HuH-7.5 (cell line): ENCODE data around the gene SV2B.
"Not testable (repeated sequence)": the region's sequence is repeated elsewhere in the genome, so short reads cannot be mapped to it uniquely, and the experiment has no call there.

Experiments used
- DNase-seq: peaks from one replicate; pipeline ENCODE4 v3.0.0; 2011; ENCODE audit warnings: low spot score

The SV2B gene, protein sequence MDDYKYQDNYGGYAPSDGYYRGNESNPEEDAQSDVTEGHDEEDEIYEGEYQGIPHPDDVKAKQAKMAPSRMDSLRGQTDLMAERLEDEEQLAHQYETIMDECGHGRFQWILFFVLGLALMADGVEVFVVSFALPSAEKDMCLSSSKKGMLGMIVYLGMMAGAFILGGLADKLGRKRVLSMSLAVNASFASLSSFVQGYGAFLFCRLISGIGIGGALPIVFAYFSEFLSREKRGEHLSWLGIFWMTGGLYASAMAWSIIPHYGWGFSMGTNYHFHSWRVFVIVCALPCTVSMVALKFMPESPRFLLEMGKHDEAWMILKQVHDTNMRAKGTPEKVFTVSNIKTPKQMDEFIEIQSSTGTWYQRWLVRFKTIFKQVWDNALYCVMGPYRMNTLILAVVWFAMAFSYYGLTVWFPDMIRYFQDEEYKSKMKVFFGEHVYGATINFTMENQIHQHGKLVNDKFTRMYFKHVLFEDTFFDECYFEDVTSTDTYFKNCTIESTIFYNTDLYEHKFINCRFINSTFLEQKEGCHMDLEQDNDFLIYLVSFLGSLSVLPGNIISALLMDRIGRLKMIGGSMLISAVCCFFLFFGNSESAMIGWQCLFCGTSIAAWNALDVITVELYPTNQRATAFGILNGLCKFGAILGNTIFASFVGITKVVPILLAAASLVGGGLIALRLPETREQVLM

DNA sequence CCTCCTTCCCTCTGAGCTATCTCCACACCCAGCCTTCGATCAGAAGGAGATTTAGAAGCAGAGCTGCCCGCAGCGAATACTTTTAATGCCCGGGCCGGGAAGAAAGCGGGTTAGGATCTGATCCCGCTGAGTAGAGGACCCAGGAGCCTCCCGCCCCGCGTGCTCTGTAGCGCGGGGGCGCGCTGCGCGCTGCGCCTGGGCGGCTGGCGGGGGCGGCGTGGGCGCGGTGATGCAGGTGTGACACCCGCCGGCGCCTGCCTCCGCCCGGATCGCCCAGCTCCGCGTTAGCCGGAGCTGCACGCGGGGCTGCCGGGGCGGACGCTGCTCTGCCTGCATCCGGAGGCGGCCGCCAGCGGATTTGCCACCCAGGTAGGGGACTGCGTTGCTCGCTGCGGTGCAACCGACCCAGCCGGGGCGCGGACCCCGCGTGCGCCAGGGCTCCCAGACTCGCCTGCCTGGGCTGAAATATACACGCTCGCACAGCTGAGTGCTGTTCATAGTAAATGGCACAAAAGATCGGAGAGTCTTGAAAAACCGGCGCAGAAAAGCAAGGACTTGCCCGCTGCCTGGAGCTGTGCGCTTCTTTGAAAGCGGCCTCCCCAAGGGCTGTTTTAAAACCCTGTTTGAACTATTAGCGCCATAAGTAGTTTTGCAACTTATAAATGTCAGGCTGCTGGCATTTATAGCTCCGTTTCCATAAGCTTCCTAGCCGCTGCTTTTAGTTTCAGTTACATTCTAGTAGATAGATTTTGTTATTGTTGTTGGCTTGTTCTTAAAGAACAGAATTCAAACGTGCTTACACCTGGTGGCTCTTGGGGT lies at the start of gene SV2B:
SV2B (plus strand) TSS at position 263 of the 819 bp plus-strand sequence. CDS start 126,007 bp downstream, outside the sequence.
- DNase-seq: no peak

GRCh38 chr15:91051248-91051647 lies 48.8 kb upstream of the SV2B start:
- DNase-seq: no peak

- DNase-seq: no peak
Measured at GRCh38 chr15:91054816-91055215, 45.2 kb upstream of the SV2B start.

DNA sequence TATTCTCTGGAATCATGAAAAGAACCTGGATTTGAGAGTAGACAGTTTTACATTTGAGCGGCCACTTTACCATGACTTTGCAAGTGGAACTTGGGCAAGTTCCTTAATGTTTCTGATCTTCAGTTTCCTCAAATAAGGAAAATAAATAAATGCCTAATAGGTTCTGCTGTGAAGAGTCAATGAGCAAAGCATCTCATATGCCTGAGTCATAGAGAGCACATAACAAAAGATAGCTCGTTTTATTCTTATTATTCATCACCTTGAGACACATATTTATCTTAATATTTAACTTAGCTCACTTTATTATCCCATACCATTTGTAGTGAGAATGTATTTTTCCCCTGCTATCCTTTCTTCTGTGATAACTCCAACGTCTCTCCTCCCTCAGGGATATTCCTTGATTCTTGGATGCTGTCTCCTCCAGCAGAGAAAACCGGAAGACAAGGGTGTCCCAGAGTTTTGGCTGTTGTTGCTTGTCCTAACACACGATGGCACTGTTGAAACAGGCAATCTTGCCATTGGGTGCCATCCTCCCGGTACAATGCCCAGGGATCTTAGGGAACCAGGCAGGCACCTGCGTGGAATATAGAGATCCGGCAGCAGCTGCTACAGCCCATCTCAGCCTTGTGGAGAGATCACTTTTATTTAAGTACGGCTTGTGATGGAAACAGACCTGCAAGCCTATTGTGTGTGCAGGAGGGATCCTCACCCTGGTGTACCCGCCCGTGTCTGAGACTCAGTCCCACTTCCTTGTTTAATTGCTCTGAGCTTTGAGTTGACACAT lies 44.3 kb upstream of the SV2B start:
- peak; percentile 68 for DNase-seq

DNA sequence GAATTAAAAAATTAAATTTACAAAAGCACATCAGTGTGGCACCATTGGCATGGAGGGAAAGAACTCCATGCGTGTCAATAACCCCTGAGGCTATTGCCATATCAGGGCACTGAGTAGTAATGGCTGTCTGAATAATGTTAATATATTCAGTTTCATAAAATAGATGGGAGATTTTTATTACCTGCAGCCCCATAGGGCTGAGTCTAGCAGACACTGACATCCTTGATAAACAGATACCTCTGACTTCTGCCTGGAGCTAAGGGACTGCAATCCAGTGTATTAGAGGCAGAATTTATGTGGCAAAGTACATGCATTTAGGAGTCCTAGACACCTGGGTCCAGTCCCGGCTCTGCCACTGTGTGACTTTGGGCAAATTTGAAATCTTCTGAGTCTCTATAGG lies 38.8 kb upstream of the SV2B start:
- no peak for DNase-seq

- no peak for DNase-seq
Measured at GRCh38 chr15:91061997-91062396, 38.1 kb upstream of the SV2B start.

DNA sequence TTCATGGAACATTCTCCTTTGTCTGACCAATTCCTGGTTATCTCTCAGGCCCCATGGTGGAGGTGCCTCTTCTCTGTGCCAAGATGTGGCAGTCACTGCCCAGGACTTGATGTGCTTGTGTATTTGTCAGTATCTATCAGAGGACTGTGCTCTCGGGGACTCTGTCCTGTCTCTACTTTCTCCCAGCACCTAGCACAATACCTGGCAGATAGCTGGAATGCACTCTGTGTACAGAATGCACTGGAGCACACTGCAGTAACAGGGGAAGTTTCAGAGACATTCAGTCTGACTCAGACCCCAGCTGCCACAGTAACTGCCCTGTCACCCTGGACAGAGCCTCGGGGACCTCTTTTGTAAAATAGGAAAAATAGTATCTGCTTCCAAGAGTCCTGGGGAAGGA lies 34.6 kb upstream of the SV2B start:
- DNase-seq: no peak

DNA sequence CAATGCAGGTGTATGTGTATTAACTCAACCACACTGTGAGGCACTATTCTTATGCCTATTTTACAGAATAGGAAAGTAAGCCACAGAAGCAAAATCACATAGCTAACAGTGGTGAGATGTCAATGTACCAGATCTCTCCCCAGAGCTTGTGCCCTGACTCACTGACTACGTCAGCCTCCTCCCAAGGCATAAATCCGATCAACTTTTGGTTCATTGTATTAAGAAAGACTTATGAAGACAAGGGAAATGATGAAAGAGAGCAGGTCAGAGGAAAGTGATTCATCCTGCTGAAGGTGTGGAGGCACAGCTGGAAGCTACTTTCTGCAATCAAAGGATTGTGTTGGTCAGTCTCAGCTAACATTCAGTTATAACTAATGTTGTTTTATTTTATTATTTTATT lies 33.0 kb upstream of the SV2B start:
- DNase-seq: no peak

DNA sequence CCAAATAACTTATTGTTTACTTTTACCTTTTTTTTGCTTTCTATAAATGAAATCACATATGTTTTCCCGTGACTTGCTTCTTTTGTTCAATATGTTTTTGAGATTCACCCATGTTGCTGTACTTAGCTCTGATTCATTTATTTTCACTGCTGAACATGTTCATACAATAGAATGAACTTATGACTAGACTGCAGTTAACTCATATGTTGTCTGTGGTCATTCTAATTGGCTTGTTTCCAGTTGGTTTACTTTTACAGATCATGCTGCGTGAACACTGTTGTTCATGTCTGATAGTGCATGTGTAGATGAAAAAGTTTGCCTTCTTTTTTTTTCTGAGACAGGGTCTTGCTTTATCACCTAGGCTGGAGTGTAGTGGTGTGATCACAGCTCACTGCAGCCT lies 31.6 kb upstream of the SV2B start:
- no peak for DNase-seq

- DNase-seq: no peak
Measured at GRCh38 chr15:91068966-91069365, 31.1 kb upstream of the SV2B start.

- DNase-seq: no peak
Measured at GRCh38 chr15:91070872-91071271, 29.2 kb upstream of the SV2B start.

GRCh38 chr15:91072161-91072560 lies 27.9 kb upstream of the SV2B start:
- DNase-seq: no peak

- DNase-seq: no peak
Measured at GRCh38 chr15:91073077-91073476, 27.0 kb upstream of the SV2B start.

GRCh38 chr15:91073768-91074167 lies 26.3 kb upstream of the SV2B start:
- DNase-seq: no peak

DNA sequence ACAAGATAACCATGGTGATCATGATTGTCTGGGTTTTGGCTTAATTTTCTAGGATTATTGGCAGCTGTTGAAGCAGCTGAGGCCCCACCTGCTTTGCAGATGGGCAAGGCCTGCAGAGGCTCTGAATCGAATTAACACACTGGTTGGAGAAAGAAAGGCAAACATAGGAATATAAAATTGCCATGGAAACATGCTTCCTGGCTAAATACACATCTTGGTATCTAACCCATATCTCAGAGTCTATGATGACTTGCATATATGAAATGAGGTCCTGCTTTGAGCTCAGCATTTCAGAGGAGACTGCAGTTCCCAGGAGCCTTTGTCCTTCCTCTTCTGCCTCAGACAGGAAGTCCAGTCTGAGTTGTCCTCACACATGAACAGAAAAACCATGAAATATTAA lies 24.3 kb upstream of the SV2B start:
- DNase-seq: no peak

- no peak for DNase-seq
Measured at GRCh38 chr15:91077029-91077428, 23.0 kb upstream of the SV2B start.

DNA sequence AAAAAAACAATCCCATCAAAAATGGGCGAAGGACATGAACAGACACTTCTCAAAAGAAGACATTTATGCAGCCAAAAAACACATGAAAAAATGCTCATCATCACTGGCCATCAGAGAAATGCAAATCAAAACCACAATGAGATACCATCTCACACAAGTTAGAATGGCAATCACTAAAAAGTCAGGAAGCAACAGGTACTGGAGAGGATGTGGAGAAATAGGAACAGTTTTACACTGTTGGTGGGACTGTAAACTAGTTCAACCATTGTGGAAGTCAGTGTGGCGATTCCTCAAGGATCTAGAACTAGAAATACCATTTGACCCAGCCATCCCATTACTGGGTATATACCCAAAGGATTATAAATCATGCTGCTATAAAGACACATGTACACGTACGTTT lies 6.2 kb upstream of the SV2B start:
- not testable (repeated sequence) for DNase-seq

DNA sequence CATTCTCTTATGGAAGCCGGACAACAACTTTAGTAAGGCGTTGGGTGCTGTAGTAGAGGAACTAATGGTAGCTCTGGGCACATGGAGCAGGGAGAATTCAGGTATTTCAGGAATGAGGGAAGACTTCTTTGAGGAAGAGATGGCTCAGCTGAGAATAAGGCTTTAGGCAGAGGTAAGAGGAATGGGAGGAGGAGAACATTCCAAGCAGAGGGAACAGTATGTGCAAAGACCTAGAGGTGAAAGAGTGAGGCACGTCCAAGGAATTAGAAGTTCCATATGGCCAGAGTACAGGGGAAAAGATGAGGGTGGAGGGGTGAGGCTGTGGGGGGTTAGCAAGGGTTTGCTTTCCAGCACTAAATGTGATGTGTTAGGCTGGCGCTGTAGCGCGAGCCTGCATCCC lies 1.6 kb upstream of the SV2B start:
- no peak for DNase-seq

DNA sequence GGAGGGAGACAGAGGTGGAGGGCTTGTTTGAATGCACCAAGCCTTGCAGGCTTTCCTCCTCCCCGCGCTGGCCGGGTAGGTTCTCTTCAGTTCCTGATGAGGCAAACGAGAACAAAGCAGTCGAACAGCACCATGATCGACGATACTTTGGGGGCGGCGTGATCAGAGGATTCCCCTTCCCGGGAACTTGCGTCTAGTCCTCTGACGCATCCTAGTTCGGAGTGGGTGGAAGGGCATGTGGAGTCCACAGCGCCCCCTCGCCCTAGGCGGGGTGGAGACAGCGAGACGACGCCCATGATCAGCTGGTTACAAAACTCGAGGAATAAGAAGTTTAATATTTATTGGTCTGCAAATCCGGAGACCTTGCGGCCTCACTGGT lies 452 bp upstream of the SV2B start:
- DNase-seq: no peak

GRCh38 chr15:91100814-91101607 lies 954 bp downstream of the SV2B start:
- no peak for DNase-seq

- DNase-seq: no peak
Measured at GRCh38 chr15:91101608-91101920, 1.5 kb downstream of the SV2B start.
